Mesothelial cell of epicardium (in vitro differentiated cells): ENCODE measurements around the gene MYRIP. TPM values are rescaled to one million over a fixed set of nuclear protein-coding genes. Genes with fewer than 3 reads are reported as not detected.
"Not testable (repeated sequence)": the region's sequence is repeated elsewhere in the genome, so short reads cannot be mapped to it uniquely, and the experiment has no call there.

Source experiments
- DNase-seq, 2 experiments: peaks; one replicate each; pipeline ENCODE4 v3.0.0; 2021; ENCODE audit warnings: low spot score in 2 of 2; ENCODE audit not compliant: unreplicated experiment in 2 of 2
- H3K27ac Mint-ChIP-seq: 2 replicates; pipeline ENCODE4 v1.8.0; 2021; ENCODE audit warnings: mixed read lengths
- H3K27me3 Mint-ChIP-seq: 2 replicates; pipeline ENCODE4 v1.8.0; 2021; ENCODE audit warnings: low read depth, mixed read lengths
- H3K36me3 Mint-ChIP-seq: 2 replicates; pipeline ENCODE4 v1.8.0; 2021; ENCODE audit warnings: mixed read lengths
- H3K4me1 Mint-ChIP-seq: 2 replicates; pipeline ENCODE4 v1.8.0; 2021; ENCODE audit warnings: mixed read lengths
- H3K4me3 Mint-ChIP-seq: 2 replicates; pipeline ENCODE4 v1.8.0; 2021; ENCODE audit warnings: mild to moderate bottlenecking, moderate library complexity, mixed read lengths
- H3K9me3 Mint-ChIP-seq: 2 replicates; pipeline ENCODE4 v1.8.0; 2021; ENCODE audit warnings: mixed read lengths
- CTCF ChIP-seq: fragments of 200-600 bp; sonication (generic); IDR thresholded peaks from one replicate; pipeline ENCODE4 v1.5.0; 2021; ENCODE audit warnings: antibody characterized with exemption; ENCODE audit not compliant: unreplicated experiment
- total RNA-seq: library from RNA; stranded (reverse); gene quantifications from 3 replicates; pipeline ENCODE4 v1.2.1, GENCODE V29; 2021

The MYRIP gene
- total RNA-seq, 1 donor from 2014 or later: 0.63 TPM

GRCh38 chr3:39814007-39814406, 4.6 kb downstream of the MYRIP start:
- no peaks in the 10 kb centered on the region for H3K9me3 Mint-ChIP-seq
- no peak for TF ChIP-seq CTCF
- H3K4me3 Mint-ChIP-seq: no peak overlapping the region
- no peak overlapping the region for H3K27ac Mint-ChIP-seq
- DNase-seq: no peak
- H3K36me3 Mint-ChIP-seq: no peaks in the 10 kb centered on the region
- H3K27me3 Mint-ChIP-seq: peaks cover 76% of the 10 kb centered on the region
- peaks cover 10% of the 10 kb centered on the region for H3K4me1 Mint-ChIP-seq

GRCh38 chr3:39819899-39820298, 10.5 kb downstream of the MYRIP start:
- peaks cover 71% of the 10 kb centered on the region for H3K27me3 Mint-ChIP-seq
- H3K4me1 Mint-ChIP-seq: no peaks in the 10 kb centered on the region
- H3K9me3 Mint-ChIP-seq: no peaks in the 10 kb centered on the region
- no peak overlapping the region for H3K4me3 Mint-ChIP-seq
- H3K27ac Mint-ChIP-seq: no peak overlapping the region
- DNase-seq: no peak
- H3K36me3 Mint-ChIP-seq: no peaks in the 10 kb centered on the region
- no peak for TF ChIP-seq CTCF

GRCh38 chr3:39833764-39834163, 24.4 kb downstream of the MYRIP start:
- Mint-ChIP-seq H3K27me3 (peaks cover 40% of the 10 kb centered on the region), H3K9me3 (peaks cover 14% of the 10 kb centered on the region)
- not testable (repeated sequence) for DNase-seq, H3K36me3 Mint-ChIP-seq, H3K27ac Mint-ChIP-seq, H3K4me3 Mint-ChIP-seq, H3K4me1 Mint-ChIP-seq

GRCh38 chr3:39839484-39839883, 30.1 kb downstream of the MYRIP start:
- H3K27me3 Mint-ChIP-seq: peaks cover 16% of the 10 kb centered on the region
- H3K9me3 Mint-ChIP-seq: peaks cover 14% of the 10 kb centered on the region
- H3K36me3 Mint-ChIP-seq: no peaks in the 10 kb centered on the region
- no peak overlapping the region for H3K4me3 Mint-ChIP-seq
- no peak for DNase-seq
- no peaks in the 10 kb centered on the region for H3K4me1 Mint-ChIP-seq
- no peak overlapping the region for H3K27ac Mint-ChIP-seq
- no peak for TF ChIP-seq CTCF

GRCh38 chr3:39843440-39843839, 34.0 kb downstream of the MYRIP start:
- TF ChIP-seq CTCF: no peak
- DNase-seq: no peak
- Mint-ChIP-seq H3K4me1 (no peaks in the 10 kb centered on the region), H3K36me3 (no peaks in the 10 kb centered on the region), H3K4me3 (no peak overlapping the region), H3K27ac (no peak overlapping the region), H3K27me3 (peaks cover 27% of the 10 kb centered on the region), H3K9me3 (no peaks in the 10 kb centered on the region)

- Mint-ChIP-seq H3K9me3 (no peaks in the 10 kb centered on the region), H3K4me1 (no peaks in the 10 kb centered on the region), H3K36me3 (no peaks in the 10 kb centered on the region), H3K27me3 (peaks cover 36% of the 10 kb centered on the region), H3K27ac (no peak overlapping the region), H3K4me3 (no peak overlapping the region)
- TF ChIP-seq CTCF: no peak
- DNase-seq: no peak
Measured at GRCh38 chr3:39848365-39848764, 39.0 kb downstream of the MYRIP start.
